SJSA1 (cell line): ENCODE measurements around the gene FAM149B1. TPM values are rescaled to one million over a fixed set of nuclear protein-coding genes. Genes with fewer than 3 reads are reported as not detected.

Source experiments
- DNase-seq, 2 experiments: peaks; one replicate each; pipeline ENCODE4 v3.0.0-alpha.2; 2015 to 2020; ENCODE audit warnings: low spot score in 2 of 2, low read depth in 1 of 2
- H3K27ac ChIP-seq: fragments of 250-450 bp; sonication (Bioruptor Pico); 2 replicates; pipeline ENCODE4 v1.5.1; 2020; ENCODE audit warnings: mild to moderate bottlenecking, moderate library complexity
- H3K27me3 ChIP-seq: fragments of 250-450 bp; sonication (Bioruptor Pico); replicated peaks from 2 replicates; pipeline ENCODE4 v1.5.1; 2020; ENCODE audit warnings: mild to moderate bottlenecking, moderate library complexity
- H3K36me3 ChIP-seq: fragments of 250-450 bp; sonication (Bioruptor Pico); 2 replicates; pipeline ENCODE4 v1.5.1; 2020; ENCODE audit warnings: mild to moderate bottlenecking
- H3K4me1 ChIP-seq: fragments of 250-450 bp; sonication (Bioruptor Pico); replicated peaks from 2 replicates; pipeline ENCODE4 v1.6.1; 2021; ENCODE audit warnings: mild to moderate bottlenecking
- H3K4me3 ChIP-seq: fragments of 250-450 bp; sonication (Bioruptor Pico); 2 replicates; pipeline ENCODE4 v1.5.1; 2020; ENCODE audit warnings: mild to moderate bottlenecking
- H3K9me3 ChIP-seq: fragments of 250-450 bp; sonication (Bioruptor Pico); replicated peaks from 2 replicates; pipeline ENCODE4 v1.5.1; 2020; ENCODE audit warnings: mild to moderate bottlenecking
- total RNA-seq: library from RNA; depleted of rRNA; stranded (reverse); fragments of >200 nt; shearing (Covaris generic); gene quantifications from 2 replicates; pipeline ENCODE4 v1.2.3, GENCODE V29; 2014

The FAM149B1 gene
- total RNA-seq, 1 experiment from 2014 or later, result 15.4 TPM

GRCh38 chr10:73226663-73227062 is 58.7 kb downstream of the FAM149B1 start:
- Histone ChIP-seq H3K27ac (no peak overlapping the region), H3K36me3 (peaks cover 5% of the 10 kb centered on the region), H3K27me3 (no peaks in the 10 kb centered on the region), H3K4me3 (no peak overlapping the region), H3K4me1 (no peaks in the 10 kb centered on the region), H3K9me3 (no peaks in the 10 kb centered on the region)
- no peak for DNase-seq

- DNase-seq, result no peak
- Histone ChIP-seq H3K27me3 (no peaks in the 10 kb centered on the region), H3K36me3 (peaks cover 13% of the 10 kb centered on the region), H3K4me1 (no peaks in the 10 kb centered on the region), H3K4me3 (no peak overlapping the region), H3K27ac (no peak overlapping the region), H3K9me3 (no peaks in the 10 kb centered on the region)
Measured at GRCh38 chr10:73228247-73228646, 60.3 kb downstream of the FAM149B1 start.

GRCh38 chr10:73229567-73229966 is 61.6 kb downstream of the FAM149B1 start:
- Histone ChIP-seq H3K36me3 (peaks cover 22% of the 10 kb centered on the region), H3K27ac (no peak overlapping the region), H3K27me3 (no peaks in the 10 kb centered on the region), H3K4me3 (no peak overlapping the region), H3K9me3 (no peaks in the 10 kb centered on the region), H3K4me1 (no peaks in the 10 kb centered on the region)
- no peak for DNase-seq

GRCh38 chr10:73232887-73233286 is 65.0 kb downstream of the FAM149B1 start:
- Histone ChIP-seq H3K36me3 (peaks cover 33% of the 10 kb centered on the region), H3K4me1 (no peaks in the 10 kb centered on the region), H3K27ac (no peak overlapping the region), H3K27me3 (no peaks in the 10 kb centered on the region), H3K9me3 (no peaks in the 10 kb centered on the region), H3K4me3 (no peak overlapping the region)
- no peak for DNase-seq

GRCh38 chr10:73233883-73234282 is 66.0 kb downstream of the FAM149B1 start:
- Histone ChIP-seq H3K27me3 (no peaks in the 10 kb centered on the region), H3K27ac (no peak overlapping the region), H3K9me3 (no peaks in the 10 kb centered on the region), H3K4me3 (no peak overlapping the region), H3K4me1 (no peaks in the 10 kb centered on the region), H3K36me3 (peaks cover 43% of the 10 kb centered on the region)
- DNase-seq, result no peak

- no peak for DNase-seq
- Histone ChIP-seq H3K4me1 (no peaks in the 10 kb centered on the region), H3K4me3 (no peak overlapping the region), H3K27me3 (no peaks in the 10 kb centered on the region), H3K36me3 (peaks cover 51% of the 10 kb centered on the region), H3K27ac (no peak overlapping the region), H3K9me3 (no peaks in the 10 kb centered on the region)
Measured at GRCh38 chr10:73234695-73235094, 66.8 kb downstream of the FAM149B1 start.

GRCh38 chr10:73238990-73239566 is 71.2 kb downstream of the FAM149B1 start:
- no peak overlapping the region for H3K27ac ChIP-seq
- no peaks in the 10 kb centered on the region for H3K9me3 ChIP-seq
- H3K27me3 ChIP-seq, result no peaks in the 10 kb centered on the region
- no peaks in the 10 kb centered on the region for H3K4me1 ChIP-seq
- H3K36me3 ChIP-seq, result peaks cover 72% of the 10 kb centered on the region
- H3K4me3 ChIP-seq, result no peak overlapping the region
- no peak for DNase-seq

GRCh38 chr10:73239908-73240307 is 72.0 kb downstream of the FAM149B1 start:
- Histone ChIP-seq H3K4me3 (no peak overlapping the region), H3K36me3 (peaks cover 77% of the 10 kb centered on the region), H3K27ac (no peak overlapping the region), H3K9me3 (no peaks in the 10 kb centered on the region), H3K27me3 (no peaks in the 10 kb centered on the region), H3K4me1 (peaks cover 5% of the 10 kb centered on the region)
- no peak for DNase-seq

GRCh38 chr10:73244866-73245477 is 77.1 kb downstream of the FAM149B1 start:
- H3K4me3 ChIP-seq, result no peak overlapping the region
- no peak for DNase-seq
- H3K36me3 ChIP-seq, result peaks cover 81% of the 10 kb centered on the region

GRCh38 chr10:73246322-73246645 is 78.4 kb downstream of the FAM149B1 start:
- Histone ChIP-seq H3K9me3 (no peaks in the 10 kb centered on the region), H3K4me1 (peaks cover 16% of the 10 kb centered on the region), H3K27me3 (no peaks in the 10 kb centered on the region), H3K27ac (peak overlapping the region; percentile 87), H3K36me3 (peaks cover 79% of the 10 kb centered on the region), H3K4me3 (peak overlapping the region; percentile 85)
- peak in 1 of 2 experiments; percentile 19 for DNase-seq

More at GRCh38 chr10:73244866-73245477, 77.1 kb downstream of the FAM149B1 start:
- no peak overlapping the region for H3K27ac ChIP-seq
- peaks cover 15% of the 10 kb centered on the region for H3K4me1 ChIP-seq
- no peaks in the 10 kb centered on the region for H3K9me3 ChIP-seq
- no peaks in the 10 kb centered on the region for H3K27me3 ChIP-seq

- peak within 1 kb of the TSS; percentile 87 for H3K27ac ChIP-seq
- peaks cover 22% of the 10 kb centered on the region for H3K4me1 ChIP-seq
- no peaks in the 10 kb centered on the region for H3K9me3 ChIP-seq
- H3K36me3 ChIP-seq, result peaks cover 79% of the 10 kb centered on the region
- DNase-seq, result peak; percentile 95 to 96
- no peaks in the 10 kb centered on the region for H3K27me3 ChIP-seq
- H3K4me3 ChIP-seq, result peak within 1 kb of the TSS; percentile 85
Measured at GRCh38 chr10:73246646-73247508, 79.0 kb downstream of the FAM149B1 start, which contains the start of gene DNAJC9. DNAJC9 (minus strand) TSS chr10:73247255; CDS start chr10:73247189, 66 bp downstream.

GRCh38 chr10:73247509-73248258 is 79.8 kb downstream of the FAM149B1 start:
- H3K4me3 ChIP-seq, result peak overlapping the region; percentile 85
- peaks cover 22% of the 10 kb centered on the region for H3K4me1 ChIP-seq
- H3K9me3 ChIP-seq, result no peaks in the 10 kb centered on the region
- peak overlapping the region; percentile 87 for H3K27ac ChIP-seq
- no peak for DNase-seq
- H3K36me3 ChIP-seq, result peaks cover 80% of the 10 kb centered on the region
- H3K27me3 ChIP-seq, result no peaks in the 10 kb centered on the region

- no peak overlapping the region for H3K27ac ChIP-seq
Measured at GRCh38 chr10:73248259-73248724, 80.4 kb downstream of the FAM149B1 start.

More at GRCh38 chr10:73248259-73248724, 80.4 kb downstream of the FAM149B1 start:
- peaks cover 23% of the 10 kb centered on the region for H3K4me1 ChIP-seq
- no peaks in the 10 kb centered on the region for H3K9me3 ChIP-seq
- H3K27me3 ChIP-seq, result no peaks in the 10 kb centered on the region
- H3K36me3 ChIP-seq, result peaks cover 76% of the 10 kb centered on the region
- H3K4me3 ChIP-seq, result no peak overlapping the region
- no peak for DNase-seq
